ENCODE measurements around the gene GRIN1. TPM values are rescaled to one million over a fixed set of nuclear protein-coding genes. Genes with fewer than 3 reads are reported as not detected.

Gene GRIN1
- total RNA-seq, 1 donor from 2014 or later = not detected

GRCh38 chr9:137150617-137151457 is 11.9 kb downstream of the GRIN1 start:
- intact Hi-C loops (cut with micrococcal nuclease) = no loop called here
- no peak for TF ChIP-seq CTCF (IDR thresholded peaks at IDR 0.05; ENCODE audit: borderline replicate concordance)
- H3K9me3 ChIP-seq (replicated peaks) = no peaks in the 10 kb centered on the region
- H3K4me1 ChIP-seq = no peaks in the 10 kb centered on the region
- no peak for DNase-seq
- H3K27ac ChIP-seq (replicated peaks) = no peak overlapping the region
- no peaks in the 10 kb centered on the region for H3K36me3 ChIP-seq
- H3K4me3 ChIP-seq = no peak overlapping the region
- H3K27me3 ChIP-seq (ENCODE audit: low read depth) = peaks cover 78% of the 10 kb centered on the region

- Histone ChIP-seq H3K4me3 (no peak overlapping the region), H3K9me3 (replicated peaks) (no peaks in the 10 kb centered on the region), H3K36me3 (no peaks in the 10 kb centered on the region), H3K27ac (replicated peaks) (no peak overlapping the region), H3K27me3 (ENCODE audit: low read depth) (peaks cover 78% of the 10 kb centered on the region), H3K4me1 (peaks cover 8% of the 10 kb centered on the region)
- intact Hi-C loops (cut with micrococcal nuclease) = no loop called here
- TF ChIP-seq CTCF (IDR thresholded peaks at IDR 0.05; ENCODE audit: borderline replicate concordance) = no peak
- DNase-seq = no peak
Measured at GRCh38 chr9:137152844-137153405, 14.0 kb downstream of the GRIN1 start.

- Histone ChIP-seq H3K9me3 (replicated peaks) (no peaks in the 10 kb centered on the region), H3K36me3 (no peaks in the 10 kb centered on the region), H3K27ac (replicated peaks) (no peak overlapping the region), H3K4me3 (peak overlapping the region; percentile 42), H3K4me1 (peaks cover 9% of the 10 kb centered on the region), H3K27me3 (ENCODE audit: low read depth) (peaks cover 94% of the 10 kb centered on the region)
- intact Hi-C loops (cut with micrococcal nuclease) = no loop called here
- no peak for TF ChIP-seq CTCF (IDR thresholded peaks at IDR 0.05; ENCODE audit: borderline replicate concordance)
- peak; percentile 30 for DNase-seq
Measured at GRCh38 chr9:137156567-137157375, 17.8 kb downstream of the GRIN1 start.

- no peaks in the 10 kb centered on the region for H3K9me3 ChIP-seq (replicated peaks)
- no peaks in the 10 kb centered on the region for H3K36me3 ChIP-seq
- H3K4me3 ChIP-seq = no peak overlapping the region
- peaks cover 100% of the 10 kb centered on the region for H3K27me3 ChIP-seq (ENCODE audit: low read depth)
- no peak for TF ChIP-seq CTCF (IDR thresholded peaks at IDR 0.05; ENCODE audit: borderline replicate concordance)
- H3K27ac ChIP-seq (replicated peaks) = no peak overlapping the region
- no peak for DNase-seq
- intact Hi-C loops (cut with micrococcal nuclease) = no loop called here
- H3K4me1 ChIP-seq = peaks cover 19% of the 10 kb centered on the region
Measured at GRCh38 chr9:137157618-137158415, 18.9 kb downstream of the GRIN1 start.

GRCh38 chr9:137158625-137159024 is 19.7 kb downstream of the GRIN1 start:
- no peaks in the 10 kb centered on the region for H3K36me3 ChIP-seq
- no peak for TF ChIP-seq CTCF (IDR thresholded peaks at IDR 0.05; ENCODE audit: borderline replicate concordance)
- H3K4me1 ChIP-seq = peaks cover 27% of the 10 kb centered on the region
- DNase-seq = no peak
- intact Hi-C loops (cut with micrococcal nuclease) = no loop called here
- no peaks in the 10 kb centered on the region for H3K9me3 ChIP-seq (replicated peaks)
- no peak overlapping the region for H3K27ac ChIP-seq (replicated peaks)
- H3K27me3 ChIP-seq (ENCODE audit: low read depth) = peaks cover 100% of the 10 kb centered on the region
- no peak overlapping the region for H3K4me3 ChIP-seq

Data from left ventricle myocardium inferior (tissue), 1 donor.